ENCODE measurements around the gene BUD23.

Gene BUD23, protein sequence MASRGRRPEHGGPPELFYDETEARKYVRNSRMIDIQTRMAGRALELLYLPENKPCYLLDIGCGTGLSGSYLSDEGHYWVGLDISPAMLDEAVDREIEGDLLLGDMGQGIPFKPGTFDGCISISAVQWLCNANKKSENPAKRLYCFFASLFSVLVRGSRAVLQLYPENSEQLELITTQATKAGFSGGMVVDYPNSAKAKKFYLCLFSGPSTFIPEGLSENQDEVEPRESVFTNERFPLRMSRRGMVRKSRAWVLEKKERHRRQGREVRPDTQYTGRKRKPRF

GRCh38 chr7:73683056-73683787 is at the start of gene BUD23, which contains the start of gene DNAJC30:
TSS of gene BUD23 (plus strand) at chr7:73683597. CDS start at chr7:73683626, 29 bp downstream.
TSS of gene DNAJC30 (minus strand) at chr7:73683453. CDS start at chr7:73683423, 30 bp downstream.
- peaks cover 10% of the 10 kb centered on the region for H3K4me1 ChIP-seq
- peak within 1 kb of the TSS; percentile 99 for H3K4me3 ChIP-seq
- H3K9me3 ChIP-seq: no peaks in the 10 kb centered on the region
- DNase-seq (ENCODE audit: low spot score in 2 of 2): peak; percentile 89 to 99
- in situ Hi-C loops (cut with MboI; ENCODE audit: low sequenced_read_pairs): no loop called here
- H3K36me3 ChIP-seq (replicated peaks): peaks cover 34% of the 10 kb centered on the region
- no peaks in the 10 kb centered on the region for H3K27me3 ChIP-seq (ENCODE audit: low read depth)

DNA sequence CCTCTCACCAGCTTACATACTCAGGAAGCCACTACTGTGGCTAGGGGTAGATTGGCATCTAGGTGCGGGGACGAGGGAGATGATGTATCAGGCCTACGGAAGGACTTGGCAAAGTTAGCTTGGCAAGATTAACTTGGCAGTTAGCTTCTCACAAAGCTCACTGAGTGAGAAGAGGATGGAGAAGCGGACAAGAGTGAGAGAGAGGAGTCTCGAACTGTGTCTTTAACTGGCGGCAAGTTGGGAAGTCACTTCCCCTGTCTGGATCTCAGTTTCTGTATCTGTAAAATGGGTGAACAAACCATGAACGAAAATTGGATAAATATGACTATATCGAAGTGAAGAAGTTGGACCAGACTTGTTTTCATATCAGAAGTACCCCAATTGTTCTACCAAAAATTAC is 49.6 kb upstream of the BUD23 start:
- H3K36me3 ChIP-seq (replicated peaks): no peaks in the 10 kb centered on the region
- no peak overlapping the region for H3K4me3 ChIP-seq
- in situ Hi-C loops (cut with MboI; ENCODE audit: low sequenced_read_pairs): no loop called here
- 0 out of 2 replicates have a peak, but pooled peaks cover 3% of the 10 kb centered on the region for H3K27me3 ChIP-seq (ENCODE audit: low read depth)
- no peak for DNase-seq (ENCODE audit: low spot score in 2 of 2)
- H3K4me1 ChIP-seq: no peaks in the 10 kb centered on the region
- no peaks in the 10 kb centered on the region for H3K9me3 ChIP-seq

- no peaks in the 10 kb centered on the region for H3K4me1 ChIP-seq
- 0 out of 2 replicates have a peak, but pooled peaks cover 3% of the 10 kb centered on the region for H3K27me3 ChIP-seq (ENCODE audit: low read depth)
- no peak overlapping the region for H3K4me3 ChIP-seq
- DNase-seq (ENCODE audit: low spot score in 2 of 2): no peak
- in situ Hi-C loops (cut with MboI; ENCODE audit: low sequenced_read_pairs): no loop called here
- H3K9me3 ChIP-seq: no peaks in the 10 kb centered on the region
- no peaks in the 10 kb centered on the region for H3K36me3 ChIP-seq (replicated peaks)
These were observed 47.8 kb upstream of the BUD23 start for GRCh38 chr7:73635428-73636200.

DNA sequence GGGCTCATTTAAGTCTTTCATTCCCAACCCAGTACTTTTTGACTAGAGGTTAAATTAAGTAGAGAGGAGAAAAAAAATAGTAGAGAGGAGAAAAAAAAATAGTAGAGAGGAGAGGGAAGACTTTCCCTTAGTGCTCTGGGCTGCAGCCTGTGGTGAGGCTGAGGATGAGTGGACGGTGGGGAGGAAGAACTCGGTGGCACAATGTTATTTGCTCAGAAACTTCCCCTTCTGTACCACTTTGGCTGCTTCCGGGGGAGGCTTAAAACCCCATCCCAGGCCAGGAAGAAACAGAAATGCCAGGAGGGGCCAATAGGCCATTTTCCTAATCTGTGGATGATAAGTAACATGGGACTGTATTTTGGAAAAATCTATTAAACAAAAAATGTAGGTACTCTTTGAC is 44.5 kb upstream of the BUD23 start:
- H3K27me3 ChIP-seq (ENCODE audit: low read depth): no peaks in the 10 kb centered on the region
- H3K36me3 ChIP-seq (replicated peaks): no peaks in the 10 kb centered on the region
- DNase-seq (ENCODE audit: low spot score in 2 of 2): no peak
- H3K4me1 ChIP-seq: no peaks in the 10 kb centered on the region
- no peaks in the 10 kb centered on the region for H3K9me3 ChIP-seq
- H3K4me3 ChIP-seq: no peak overlapping the region
- in situ Hi-C loops (cut with MboI; ENCODE audit: low sequenced_read_pairs): no loop called here

GRCh38 chr7:73642834-73643233 is 40.6 kb upstream of the BUD23 start:
- Histone ChIP-seq H3K27me3 (ENCODE audit: low read depth) (peaks cover under 1% of the 10 kb centered on the region; the same call in 1 of the 2 replicates), H3K36me3 (replicated peaks) (no peaks in the 10 kb centered on the region), H3K4me1 (peaks cover under 1% of the 10 kb centered on the region; the same call in 1 of the 2 replicates), H3K4me3 (no peak overlapping the region), H3K9me3 (no peaks in the 10 kb centered on the region)
- in situ Hi-C loops (cut with MboI; ENCODE audit: low sequenced_read_pairs): no loop called here
- DNase-seq (ENCODE audit: low spot score in 2 of 2): no peak

- H3K4me1 ChIP-seq: peaks cover 4% of the 10 kb centered on the region
- DNase-seq (ENCODE audit: low spot score in 2 of 2): no peak
- peaks cover 5% of the 10 kb centered on the region for H3K27me3 ChIP-seq (ENCODE audit: low read depth)
- in situ Hi-C loops (cut with MboI; ENCODE audit: low sequenced_read_pairs): no loop called here
- no peaks in the 10 kb centered on the region for H3K36me3 ChIP-seq (replicated peaks)
- no peak overlapping the region for H3K4me3 ChIP-seq
- H3K9me3 ChIP-seq: no peaks in the 10 kb centered on the region
These were observed 38.6 kb upstream of the BUD23 start for GRCh38 chr7:73644688-73645286.

DNA sequence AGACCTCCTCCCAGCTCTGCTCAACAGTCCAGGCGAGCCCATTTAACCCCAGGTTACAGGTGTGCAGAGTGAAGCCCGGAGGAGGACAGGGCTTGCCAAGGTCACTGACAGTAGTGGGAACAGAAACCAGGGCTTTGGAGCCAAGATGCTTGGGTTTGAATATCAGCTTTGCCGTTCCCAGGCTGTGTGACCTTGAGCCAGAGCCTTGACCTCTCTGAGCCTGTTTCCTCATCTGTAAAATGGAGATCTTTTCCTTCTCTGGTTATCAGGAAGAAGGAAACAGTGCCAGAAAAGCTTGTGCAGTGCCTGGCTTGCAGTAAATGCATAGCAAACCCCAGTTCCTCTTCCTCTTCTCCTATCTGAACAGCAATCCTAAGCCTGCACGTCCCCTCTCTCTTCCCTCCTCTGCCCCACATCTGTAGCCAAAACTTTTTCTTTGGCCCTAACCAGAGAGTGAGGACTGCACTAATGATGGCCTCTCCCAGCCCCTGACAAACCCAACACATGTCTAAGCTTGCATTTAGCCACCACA is 37.7 kb upstream of the BUD23 start:
- Histone ChIP-seq H3K9me3 (no peaks in the 10 kb centered on the region), H3K4me1 (peaks cover 4% of the 10 kb centered on the region), H3K4me3 (no peak overlapping the region), H3K36me3 (replicated peaks) (no peaks in the 10 kb centered on the region), H3K27me3 (ENCODE audit: low read depth) (peaks cover 5% of the 10 kb centered on the region)
- in situ Hi-C loops (cut with MboI; ENCODE audit: low sequenced_read_pairs): no loop called here
- no peak for DNase-seq (ENCODE audit: low spot score in 2 of 2)

DNA sequence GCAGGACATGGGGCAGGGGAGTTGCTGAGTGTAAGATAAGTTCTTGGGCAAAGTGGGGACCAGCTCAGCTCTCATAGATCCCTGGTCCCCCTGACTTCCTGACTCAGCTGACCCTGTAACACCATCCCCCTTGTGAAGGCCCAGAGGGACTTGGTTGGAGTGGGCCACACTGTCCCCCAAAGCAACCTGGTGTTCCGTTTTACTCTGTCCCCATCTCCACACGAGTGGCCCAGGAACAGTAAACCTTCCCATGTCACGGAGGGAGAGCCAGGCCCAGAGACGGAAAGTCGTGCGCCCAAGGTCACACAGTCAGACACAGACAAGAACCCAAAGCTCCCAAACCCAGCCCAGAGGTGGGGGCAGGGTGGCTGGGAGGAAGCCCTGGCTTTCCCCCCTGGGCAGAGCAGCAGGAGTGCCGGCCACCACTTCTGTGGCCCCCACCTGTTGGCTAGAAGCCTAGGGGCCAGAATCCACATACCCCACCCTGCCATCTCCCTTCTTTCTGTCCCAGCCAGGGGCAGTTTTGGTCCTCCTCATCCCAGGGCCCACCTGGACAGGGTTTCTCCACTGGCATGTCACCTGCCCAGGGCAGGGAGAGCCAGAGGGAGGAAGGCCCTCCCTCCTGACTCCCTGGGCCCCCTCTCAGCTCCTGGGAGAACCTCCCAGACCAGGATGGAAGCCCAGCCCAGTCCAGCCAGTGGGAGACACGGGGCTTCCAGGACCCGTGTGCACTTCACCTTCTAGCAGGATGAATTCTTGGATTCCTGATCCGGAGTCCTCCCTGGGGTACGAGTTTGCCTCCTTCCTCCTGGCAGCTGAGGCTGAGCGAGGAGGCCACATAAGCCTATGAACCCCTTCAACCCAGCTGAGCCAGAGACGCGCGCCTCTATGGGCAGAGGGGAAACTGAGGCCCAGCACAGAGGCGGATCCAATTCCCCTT is 36.3 kb upstream of the BUD23 start:
- no peaks in the 10 kb centered on the region for H3K9me3 ChIP-seq
- H3K4me1 ChIP-seq: peaks cover 4% of the 10 kb centered on the region
- no peaks in the 10 kb centered on the region for H3K36me3 ChIP-seq (replicated peaks)
- peaks cover 5% of the 10 kb centered on the region for H3K27me3 ChIP-seq (ENCODE audit: low read depth)
- H3K4me3 ChIP-seq: peak overlapping the region; percentile 36
- in situ Hi-C loops (cut with MboI; ENCODE audit: low sequenced_read_pairs): no loop called here
- DNase-seq (ENCODE audit: low spot score in 2 of 2): no peak

DNA sequence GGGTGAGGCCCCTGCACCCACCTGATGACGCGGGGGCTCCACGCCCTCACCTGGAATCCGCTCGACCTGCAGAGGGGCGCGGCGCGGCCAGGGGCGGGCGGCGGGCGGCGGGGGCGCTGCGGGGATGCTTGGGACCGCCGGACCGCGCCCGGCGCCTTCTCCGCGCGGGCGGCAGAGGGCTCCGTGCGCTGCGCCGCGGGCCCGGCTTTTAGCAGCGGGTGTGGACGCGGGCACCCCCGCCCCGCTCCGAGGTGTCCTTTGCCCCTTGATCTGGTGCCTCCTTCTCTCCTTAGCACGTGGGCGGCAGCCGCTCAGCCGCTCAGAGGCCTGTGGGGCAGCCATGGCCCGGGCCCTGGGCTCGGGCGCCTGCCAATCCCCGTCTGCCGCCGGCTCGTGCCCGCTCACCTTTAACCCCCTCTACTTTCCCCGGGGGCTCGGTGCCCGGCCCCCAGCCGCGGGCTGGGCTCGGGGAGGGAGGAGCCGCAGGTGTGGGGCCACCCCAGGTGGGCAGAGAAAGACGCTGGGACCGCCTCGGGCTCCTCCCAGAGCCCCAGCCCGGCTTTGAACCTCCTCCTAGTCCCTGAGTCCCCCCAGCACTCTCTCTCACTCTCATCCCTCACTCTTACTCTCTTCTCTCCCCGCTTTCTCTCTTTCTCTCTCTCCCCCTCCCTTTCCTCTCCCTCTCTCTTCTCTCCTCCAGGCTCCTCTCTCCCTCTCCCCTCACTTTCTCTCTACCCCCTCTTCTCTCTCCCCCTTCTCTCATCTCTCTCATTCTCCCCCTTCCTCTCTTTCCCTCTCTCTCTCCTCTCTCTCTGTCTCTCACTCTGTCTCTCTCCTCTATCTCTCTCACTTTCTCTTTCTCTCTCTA is 35.4 kb upstream of the BUD23 start:
- in situ Hi-C loops (cut with MboI; ENCODE audit: low sequenced_read_pairs): no loop called here
- H3K9me3 ChIP-seq: no peaks in the 10 kb centered on the region
- peak overlapping the region; percentile 36 for H3K4me3 ChIP-seq
- no peaks in the 10 kb centered on the region for H3K36me3 ChIP-seq (replicated peaks)
- peaks cover 4% of the 10 kb centered on the region for H3K4me1 ChIP-seq
- peaks cover 5% of the 10 kb centered on the region for H3K27me3 ChIP-seq (ENCODE audit: low read depth)
- DNase-seq (ENCODE audit: low spot score in 2 of 2): peak in 1 of 2 experiments; percentile 47

- no peak overlapping the region for H3K4me3 ChIP-seq
These were observed 34.6 kb upstream of the BUD23 start for GRCh38 chr7:73648593-73649332.

DNA sequence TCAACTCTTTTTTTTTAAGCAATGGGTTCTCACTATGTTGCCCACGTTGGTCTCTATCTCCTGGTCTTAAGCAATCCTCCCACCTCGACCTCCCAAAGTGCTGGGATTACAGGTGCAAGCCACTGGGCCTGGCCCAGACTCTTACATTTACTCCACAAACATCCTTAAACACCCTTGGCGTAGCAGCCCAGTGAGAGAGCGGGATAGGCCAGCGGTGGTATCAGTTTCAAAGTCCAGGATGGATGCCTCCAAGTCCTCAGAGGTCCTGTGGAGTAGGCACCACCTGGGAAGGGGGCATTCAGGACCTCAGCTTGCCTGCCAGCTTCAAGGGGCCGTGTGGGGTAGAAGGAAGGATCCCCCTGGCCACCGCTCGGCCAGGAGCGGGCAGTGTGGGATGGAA is 33.8 kb upstream of the BUD23 start:
- peaks cover 5% of the 10 kb centered on the region for H3K27me3 ChIP-seq (ENCODE audit: low read depth)
- H3K4me3 ChIP-seq: no peak overlapping the region
- peaks cover 4% of the 10 kb centered on the region for H3K4me1 ChIP-seq
- no peak for DNase-seq (ENCODE audit: low spot score in 2 of 2)
- in situ Hi-C loops (cut with MboI; ENCODE audit: low sequenced_read_pairs): no loop called here
- H3K36me3 ChIP-seq (replicated peaks): no peaks in the 10 kb centered on the region
- no peaks in the 10 kb centered on the region for H3K9me3 ChIP-seq

More at GRCh38 chr7:73648593-73649332, 34.6 kb upstream of the BUD23 start:
- Histone ChIP-seq H3K27me3 (ENCODE audit: low read depth) (peaks cover 5% of the 10 kb centered on the region), H3K4me1 (peaks cover 4% of the 10 kb centered on the region), H3K36me3 (replicated peaks) (no peaks in the 10 kb centered on the region), H3K9me3 (no peaks in the 10 kb centered on the region)
- in situ Hi-C loops (cut with MboI; ENCODE audit: low sequenced_read_pairs): no loop called here
- DNase-seq (ENCODE audit: low spot score in 2 of 2): no peak
